MM.1S (cell line): ENCODE data around the gene FYN.

Experiments used
- DNase-seq: peaks from one replicate; pipeline ENCODE4 v3.0.0-alpha.2; 2015
- H2AFZ ChIP-seq: fragments of 300-600 bp; sonication (generic); 2 replicates; pipeline ENCODE4 v1.6.0; 2016; ENCODE audit warnings: antibody characterized with exemption, low read length
- H3F3A ChIP-seq: fragments of 300-600 bp; sonication (generic); 2 replicates; pipeline ENCODE4 v1.6.1; 2016; ENCODE audit warnings: mild to moderate bottlenecking, antibody characterized with exemption, low read length, moderate library complexity, mixed read lengths; ENCODE audit not compliant: insufficient read depth
- H3K27ac ChIP-seq: fragments of 300-600 bp; sonication (generic); 2 replicates; pipeline ENCODE4 v1.5.1; 2016; ENCODE audit warnings: mild to moderate bottlenecking, low read length
- H3K27me3 ChIP-seq: fragments of 300-600 bp; sonication (generic); replicated peaks from 2 replicates; pipeline ENCODE4 v1.6.0; 2016; ENCODE audit warnings: low read length; ENCODE audit not compliant: insufficient read depth
- H3K36me3 ChIP-seq: fragments of 300-600 bp; sonication (generic); replicated peaks from 2 replicates; pipeline ENCODE4 v1.6.1; 2016; ENCODE audit warnings: mild to moderate bottlenecking, low read length, mixed read lengths; ENCODE audit not compliant: insufficient read depth
- H3K4me1 ChIP-seq: fragments of 300-600 bp; sonication (generic); 2 replicates; pipeline ENCODE4 v1.6.1; 2016; ENCODE audit warnings: low read length, mixed read lengths
- H3K4me2 ChIP-seq: fragments of 300-600 bp; sonication (generic); 2 replicates; pipeline ENCODE4 v1.6.0; 2016; ENCODE audit warnings: low read depth, low read length
- H3K4me3 ChIP-seq: fragments of 300-600 bp; sonication (generic); 2 replicates; pipeline ENCODE4 v1.5.1; 2016; ENCODE audit warnings: low read length, mixed read lengths
- H3K79me2 ChIP-seq: fragments of 300-600 bp; sonication (generic); 2 replicates; pipeline ENCODE4 v1.6.1; 2016; ENCODE audit warnings: mixed run types, low read length, mixed read lengths
- H3K9ac ChIP-seq: fragments of 300-600 bp; sonication (generic); 2 replicates; pipeline ENCODE4 v1.6.1; 2016; ENCODE audit warnings: low read length, mixed read lengths
- H3K9me2 ChIP-seq: fragments of 300-600 bp; sonication (generic); replicated peaks from 2 replicates; pipeline ENCODE4 v1.6.1; 2016; ENCODE audit warnings: mild to moderate bottlenecking, low read length, mixed read lengths; ENCODE audit not compliant: insufficient read depth
- H3K9me3 ChIP-seq: fragments of 300-600 bp; sonication (generic); replicated peaks from 2 replicates; pipeline ENCODE4 v1.6.1; 2016; ENCODE audit warnings: mild to moderate bottlenecking, low read length, mixed read lengths; ENCODE audit not compliant: insufficient read depth
- H4K20me1 ChIP-seq: fragments of 300-600 bp; sonication (generic); 2 replicates; pipeline ENCODE4 v1.6.1; 2016; ENCODE audit warnings: mild to moderate bottlenecking, low read length, moderate library complexity, mixed read lengths; ENCODE audit not compliant: insufficient read depth
- CTCF ChIP-seq: fragments of 300-600 bp; sonication (generic); IDR thresholded peaks from 2 replicates; pipeline ENCODE4 v1.5.1; 2016; ENCODE audit warnings: antibody characterized with exemption, low read length, mixed read lengths
- EZH2 ChIP-seq: fragments of 300-600 bp; sonication (generic); optimal IDR thresholded peaks from 2 replicates; pipeline ENCODE3; 2017; ENCODE audit warnings: low read depth, mild to moderate bottlenecking, antibody characterized with exemption, low read length, mixed read lengths
- EZH2phosphoT487 ChIP-seq: fragments of 300-600 bp; sonication (generic); IDR thresholded peaks from 2 replicates; pipeline ENCODE4 v1.6.1; 2018; ENCODE audit warnings: antibody characterized with exemption, low read length

Gene FYN

GRCh38 chr6:111624401-111625098 lies 248.7 kb downstream of the FYN start:
- no peak for DNase-seq
- no peak overlapping the region for H3K27ac ChIP-seq
- H4K20me1 ChIP-seq = no peaks in the 10 kb centered on the region
- H3K4me2 ChIP-seq = no peak overlapping the region
- no peaks in the 10 kb centered on the region for H3K4me1 ChIP-seq
- no peaks in the 10 kb centered on the region for H3K79me2 ChIP-seq
- H3K4me3 ChIP-seq = no peak overlapping the region
- no peaks in the 10 kb centered on the region for H3K9me3 ChIP-seq
- no peaks in the 10 kb centered on the region for H3F3A ChIP-seq
- TF ChIP-seq CTCF = no peak
- no peak for TF ChIP-seq EZH2
- no peak for TF ChIP-seq EZH2phosphoT487
- H2AFZ ChIP-seq = no peak overlapping the region
- no peaks in the 10 kb centered on the region for H3K27me3 ChIP-seq
- H3K36me3 ChIP-seq = no peaks in the 10 kb centered on the region
- H3K9me2 ChIP-seq = no peaks in the 10 kb centered on the region
- H3K9ac ChIP-seq = no peak overlapping the region

- Histone ChIP-seq H3K36me3 (no peaks in the 10 kb centered on the region), H2AFZ (no peak overlapping the region), H3K27ac (no peak overlapping the region), H3K79me2 (no peaks in the 10 kb centered on the region), H3K9me3 (no peaks in the 10 kb centered on the region), H3K9ac (no peak overlapping the region), H3K4me3 (no peak overlapping the region), H4K20me1 (no peaks in the 10 kb centered on the region), H3K4me1 (no peaks in the 10 kb centered on the region), H3F3A (no peaks in the 10 kb centered on the region), H3K27me3 (no peaks in the 10 kb centered on the region), H3K9me2 (no peaks in the 10 kb centered on the region), H3K4me2 (no peak overlapping the region)
- DNase-seq = no peak
- TF ChIP-seq EZH2phosphoT487 (no peak), CTCF (no peak), EZH2 (no peak)
These were observed 250.1 kb downstream of the FYN start for GRCh38 chr6:111623046-111623718.

- H3K27ac ChIP-seq = no peak overlapping the region
- H2AFZ ChIP-seq = no peak overlapping the region
- H3K4me3 ChIP-seq = no peak overlapping the region
- DNase-seq = no peak
- H3K27me3 ChIP-seq = no peaks in the 10 kb centered on the region
- no peak overlapping the region for H3K9ac ChIP-seq
- no peak for TF ChIP-seq EZH2
- no peak for TF ChIP-seq EZH2phosphoT487
- no peak for TF ChIP-seq CTCF
- no peaks in the 10 kb centered on the region for H3K9me2 ChIP-seq
- no peaks in the 10 kb centered on the region for H3K9me3 ChIP-seq
- H3K36me3 ChIP-seq = no peaks in the 10 kb centered on the region
- no peaks in the 10 kb centered on the region for H4K20me1 ChIP-seq
- no peak overlapping the region for H3K4me2 ChIP-seq
- H3K4me1 ChIP-seq = no peaks in the 10 kb centered on the region
- H3F3A ChIP-seq = no peaks in the 10 kb centered on the region
- no peaks in the 10 kb centered on the region for H3K79me2 ChIP-seq
These were observed 253.1 kb downstream of the FYN start for GRCh38 chr6:111620169-111620568.
